NT2/D1 (cell line): ENCODE results near the gene MED16.
"Not testable (repeated sequence)": the region's sequence is repeated elsewhere in the genome, so short reads cannot be mapped to it uniquely, and the experiment has no call there.

Experiments used
- DNase-seq: peaks from one replicate; pipeline ENCODE4 v3.0.0-alpha.2; 2011; ENCODE audit warnings: low read depth, low spot score
- H3K27me3 ChIP-seq: 2 replicates; pipeline ENCODE4 v1.6.0; 2011; ENCODE audit warnings: mild to moderate bottlenecking; ENCODE audit not compliant: insufficient read length, insufficient read depth
- H3K36me3 ChIP-seq: 2 replicates; pipeline ENCODE4 v1.6.1; 2011; ENCODE audit warnings: mild to moderate bottlenecking, low read length, mixed read lengths; ENCODE audit not compliant: insufficient read depth, insufficient read length
- H3K4me1 ChIP-seq: 2 replicates; pipeline ENCODE4 v1.5.1; 2011; ENCODE audit not compliant: insufficient read depth, insufficient read length
- H3K4me3 ChIP-seq: 2 replicates; pipeline ENCODE4 v1.5.1; 2011; ENCODE audit warnings: low read depth; ENCODE audit not compliant: insufficient read length
- H3K9ac ChIP-seq: 2 replicates; pipeline ENCODE4 v1.6.0; 2011; ENCODE audit warnings: low read depth; ENCODE audit not compliant: insufficient read length
- H3K9me3 ChIP-seq: 2 replicates; pipeline ENCODE4 v1.5.1; 2011; ENCODE audit warnings: mild to moderate bottlenecking, low read length; ENCODE audit not compliant: insufficient read depth
- SUZ12 ChIP-seq: IDR thresholded peaks from 2 replicates; pipeline ENCODE4 v1.6.1; 2011; ENCODE audit not compliant: insufficient read length, insufficient read depth; ENCODE audit errors: extremely low read depth
- YY1 ChIP-seq: IDR thresholded peaks from 2 replicates; pipeline ENCODE4 v1.6.1; 2011; ENCODE audit not compliant: insufficient read length, insufficient read depth
- ZNF274 ChIP-seq: IDR thresholded peaks from 2 replicates; pipeline ENCODE4 v1.6.1; 2011; ENCODE audit warnings: mild to moderate bottlenecking, low read depth, low read length

MED16 gene

DNA sequence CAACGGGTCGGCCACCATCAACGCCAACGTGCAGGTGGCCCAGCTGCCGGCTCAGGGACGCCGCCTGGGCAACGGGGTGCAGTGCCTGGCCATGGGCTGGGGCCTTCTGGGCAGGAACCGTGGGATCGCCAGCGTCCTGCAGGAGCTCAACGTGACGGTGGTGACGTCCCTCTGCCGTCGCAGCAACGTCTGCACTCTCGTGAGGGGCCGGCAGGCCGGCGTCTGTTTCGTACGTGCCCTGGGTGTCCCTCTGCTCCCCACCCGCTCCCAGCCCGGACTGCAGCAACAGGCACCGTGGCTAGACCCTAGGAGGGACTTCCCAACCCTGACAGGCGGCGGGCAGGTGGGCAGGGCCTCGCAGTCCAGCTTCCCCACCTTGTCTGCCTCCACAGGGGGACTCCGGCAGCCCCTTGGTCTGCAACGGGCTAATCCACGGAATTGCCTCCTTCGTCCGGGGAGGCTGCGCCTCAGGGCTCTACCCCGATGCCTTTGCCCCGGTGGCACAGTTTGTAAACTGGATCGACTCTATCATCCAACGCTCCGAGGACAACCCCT lies 37.3 kb downstream of the MED16 start:
- Histone ChIP-seq H3K9me3 (no peaks in the 10 kb centered on the region), H3K9ac (no peak overlapping the region), H3K4me1 (peaks cover 13% of the 10 kb centered on the region), H3K4me3 (no peak overlapping the region), H3K36me3 (no peaks in the 10 kb centered on the region), H3K27me3 (no peaks in the 10 kb centered on the region)
- TF ChIP-seq SUZ12 (no peak), ZNF274 (no peak), YY1 (no peak)
- no peak for DNase-seq

GRCh38 chr19:855142-855541 lies 37.8 kb downstream of the MED16 start:
- TF ChIP-seq SUZ12 (no peak), YY1 (no peak), ZNF274 (no peak)
- Histone ChIP-seq H3K9me3 (no peaks in the 10 kb centered on the region), H3K4me3 (no peak overlapping the region), H3K4me1 (peaks cover 13% of the 10 kb centered on the region), H3K9ac (no peak overlapping the region), H3K27me3 (no peaks in the 10 kb centered on the region), H3K36me3 (no peaks in the 10 kb centered on the region)
- no peak for DNase-seq

DNA sequence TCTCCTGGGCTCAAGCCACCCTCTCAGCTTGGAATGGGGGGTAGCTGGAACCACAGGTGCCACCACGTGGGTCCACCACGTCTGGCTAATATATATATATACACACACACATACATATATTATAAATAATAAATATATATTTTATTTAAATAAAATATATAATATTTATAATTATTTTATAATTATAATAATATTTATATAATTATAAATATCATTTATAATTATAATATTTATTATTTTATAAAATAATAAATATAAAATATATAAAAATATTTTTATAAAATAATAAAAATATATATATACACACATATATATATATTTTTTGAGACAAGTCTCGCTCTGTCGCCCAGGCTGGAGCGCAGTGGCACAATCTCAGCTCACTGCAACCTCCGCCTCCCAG lies 38.4 kb downstream of the MED16 start:
- DNase-seq = no peak
- Histone ChIP-seq H3K9me3 (no peaks in the 10 kb centered on the region), H3K4me3 (no peak overlapping the region), H3K27me3 (no peaks in the 10 kb centered on the region), H3K9ac (no peak overlapping the region), H3K36me3 (no peaks in the 10 kb centered on the region), H3K4me1 (peaks cover 12% of the 10 kb centered on the region)
- no peak for TF ChIP-seq ZNF274
- no peak for TF ChIP-seq YY1
- no peak for TF ChIP-seq SUZ12

- DNase-seq, H3K9ac ChIP-seq, H3K36me3 ChIP-seq, H3K4me1 ChIP-seq, H3K27me3 ChIP-seq, H3K9me3 ChIP-seq, H3K4me3 ChIP-seq: not testable (repeated sequence)
Observed at GRCh38 chr19:853614-854220, 39.3 kb downstream of the MED16 start.

GRCh38 chr19:853014-853585 lies 39.9 kb downstream of the MED16 start:
- H3K4me3 ChIP-seq = no peak overlapping the region
- H3K36me3 ChIP-seq = no peaks in the 10 kb centered on the region
- H3K9me3 ChIP-seq = no peaks in the 10 kb centered on the region
- H3K9ac ChIP-seq = no peak overlapping the region
- TF ChIP-seq ZNF274 (no peak), YY1 (no peak), SUZ12 (no peak)
- no peaks in the 10 kb centered on the region for H3K27me3 ChIP-seq
- H3K4me1 ChIP-seq = peaks cover 6% of the 10 kb centered on the region
- DNase-seq = no peak

DNA sequence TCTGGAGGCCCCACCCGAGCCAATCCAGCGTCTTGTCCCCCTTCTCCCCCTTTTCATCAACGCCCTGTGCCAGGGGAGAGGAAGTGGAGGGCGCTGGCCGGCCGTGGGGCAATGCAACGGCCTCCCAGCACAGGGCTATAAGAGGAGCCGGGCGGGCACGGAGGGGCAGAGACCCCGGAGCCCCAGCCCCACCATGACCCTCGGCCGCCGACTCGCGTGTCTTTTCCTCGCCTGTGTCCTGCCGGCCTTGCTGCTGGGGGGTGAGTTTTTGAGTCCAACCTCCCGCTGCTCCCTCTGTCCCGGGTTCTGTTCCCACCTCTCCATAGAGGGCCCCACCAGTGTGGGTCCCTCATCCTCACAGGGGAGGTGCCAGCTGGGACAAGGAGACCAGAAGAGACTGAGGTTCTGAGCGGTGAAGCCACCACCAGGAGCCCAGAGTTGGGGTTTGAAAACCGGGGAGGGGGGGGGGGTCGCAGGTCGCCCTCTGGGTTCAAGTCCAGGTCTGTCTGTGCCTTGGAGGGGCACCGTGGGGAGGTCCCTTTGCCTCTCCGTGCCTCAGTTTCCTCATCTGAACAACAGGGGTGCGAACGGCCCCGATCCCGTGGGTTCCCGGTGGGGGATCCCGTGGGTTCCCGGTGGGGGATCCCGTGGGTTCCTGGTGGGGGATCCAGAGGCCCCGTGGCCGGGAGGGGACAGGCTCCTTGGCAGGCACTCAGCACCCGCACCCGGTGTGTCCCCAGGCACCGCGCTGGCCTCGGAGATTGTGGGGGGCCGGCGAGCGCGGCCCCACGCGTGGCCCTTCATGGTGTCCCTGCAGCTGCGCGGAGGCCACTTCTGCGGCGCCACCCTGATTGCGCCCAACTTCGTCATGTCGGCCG lies 40.6 kb downstream of the MED16 start, which contains the start of gene ELANE:
Gene ELANE, plus strand, starts transcription at position 168 of the 878 bp plus-strand sequence. Its CDS starts 26 bp downstream, at position 194.
- Histone ChIP-seq H3K4me3 (no peak within 1 kb of the TSS), H3K4me1 (peaks cover 9% of the 10 kb centered on the region), H3K9ac (no peak within 1 kb of the TSS), H3K27me3 (no peaks in the 10 kb centered on the region), H3K9me3 (no peaks in the 10 kb centered on the region), H3K36me3 (no peaks in the 10 kb centered on the region)
- TF ChIP-seq ZNF274 = no peak
- DNase-seq = no peak

DNA sequence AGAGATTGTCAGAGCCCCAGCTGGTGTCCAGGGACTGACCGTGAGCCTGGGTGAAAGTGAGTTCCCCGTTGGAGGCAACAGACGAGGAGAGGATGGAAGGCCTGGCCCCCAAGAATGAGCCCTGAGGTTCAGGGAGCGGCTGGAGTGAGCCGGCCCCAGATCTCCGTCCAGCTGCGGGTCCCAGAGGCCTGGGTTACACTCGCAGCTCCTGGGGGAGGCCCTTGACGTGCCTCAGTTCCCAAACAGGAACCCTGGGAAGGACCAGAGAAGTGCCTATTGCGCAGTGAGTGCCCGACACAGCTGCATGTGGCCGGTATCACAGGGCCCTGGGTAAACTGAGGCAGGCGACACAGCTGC lies 42.0 kb downstream of the MED16 start:
- H3K4me3 ChIP-seq = no peak overlapping the region
- no peak for DNase-seq
- H3K9me3 ChIP-seq = no peaks in the 10 kb centered on the region
- TF ChIP-seq SUZ12 = no peak
- TF ChIP-seq YY1 = no peak
- TF ChIP-seq ZNF274 = no peak
- H3K27me3 ChIP-seq = no peaks in the 10 kb centered on the region
- H3K36me3 ChIP-seq = no peaks in the 10 kb centered on the region
- peaks cover 13% of the 10 kb centered on the region for H3K4me1 ChIP-seq
- H3K9ac ChIP-seq = peak overlapping the region; percentile 71
